ENCODE measurements around the gene RNF130. TPM values are rescaled to one million over a fixed set of nuclear protein-coding genes. Genes with fewer than 3 reads are reported as not detected.
A peak's percentile ranks its signal among the peaks of the same experiment; 100 is the strongest.

RNF130 gene
- total and polyA plus RNA-seq, 9 of the 15 experiments (the other 6 are each of a cell fraction or from before 2014, with no cell fraction given) = 5.8 to 39.4 (median 27.1) TPM

GRCh38 chr5:180107005-180107404, 35.4 kb upstream of the RNF130 start (continued):
- TF ChIP-seq HMGXB4 (CRISPR knock-in tag; IDR thresholded peaks at IDR 0.05) (no peak), CBX3 (IDR thresholded peaks at IDR 0.05; ENCODE audit: borderline replicate concordance in 1 of 2, low read length in 2 of 2) (0 out of 3 replicates have a peak, but pooled peaks of 1 of the 2 experiments have one; percentile 47), ZNF507 (tag; conservative IDR thresholded peaks at IDR 0.05) (peak; percentile 100), RB1 (IDR thresholded peaks at IDR 0.05; ENCODE audit: low read depth) (no peak), ZNF134 (CRISPR knock-in tag; conservative IDR thresholded peaks at IDR 0.05) (no peak), ARID3B (CRISPR knock-in tag; IDR thresholded peaks at IDR 0.05; ENCODE audit: borderline replicate concordance) (no peak), ZNF354B (CRISPR knock-in tag; IDR thresholded peaks at IDR 0.05) (peak; percentile 98), XRCC4 (IDR thresholded peaks at IDR 0.05; ENCODE audit: extremely low read depth, insufficient read depth, insufficient read length) (no peak), FOXJ3 (CRISPR knock-in tag; IDR thresholded peaks at IDR 0.05) (no peak), RBM22 (IDR thresholded peaks at IDR 0.05; ENCODE audit: low read depth, low read length, poor library complexity, severe bottlenecking) (no peak), CREB3 (tag; conservative IDR thresholded peaks at IDR 0.05; ENCODE audit: low read depth) (no peak), IFI16 (CRISPR knock-in tag; IDR thresholded peaks at IDR 0.05) (no peak), ZNF561 (CRISPR knock-in tag; conservative IDR thresholded peaks at IDR 0.05) (no peak), NRF1 (conservative IDR thresholded peaks at IDR 0.05 in 1 of 2, IDR thresholded peaks at IDR 0.05 in 1 of 2) (no peak), SMARCA5 (IDR thresholded peaks at IDR 0.05) (peak; percentile 71; the same call in 1 of the 2 replicates), POLR3G (IDR thresholded peaks at IDR 0.05; ENCODE audit: extremely low read depth, insufficient read length, insufficient replicate concordance) (no peak), ADNP (tag; IDR thresholded peaks at IDR 0.05) (0 out of 2 replicates have a peak, but pooled peaks have one; percentile 4), ZNF140 (CRISPR knock-in tag; IDR thresholded peaks at IDR 0.05) (no peak), NFYB (IDR thresholded peaks at IDR 0.05; ENCODE audit: extremely low read depth, insufficient read length) (no peak), KDM5B (IDR thresholded peaks at IDR 0.05; ENCODE audit: insufficient replicate concordance, low read depth, low read length) (no peak), ATF7 (IDR thresholded peaks at IDR 0.05) (no peak), ZNF253 (CRISPR knock-in tag; conservative IDR thresholded peaks at IDR 0.05) (no peak), KDM2B (CRISPR knock-in tag; IDR thresholded peaks at IDR 0.05) (no peak), RBM25 (IDR thresholded peaks at IDR 0.05; ENCODE audit: low read depth, low read length, severe bottlenecking) (peak; percentile 60), YBX1 (IDR thresholded peaks at IDR 0.05) (no peak), NR3C1 (CRISPR knock-in tag; IDR thresholded peaks at IDR 0.05) (no peak)
